ENCODE data around the gene ACSS1.

GRCh38 chr20:25011831-25012241, 46.1 kb downstream of the ACSS1 start:
- TF ChIP-seq, protein P1, sequence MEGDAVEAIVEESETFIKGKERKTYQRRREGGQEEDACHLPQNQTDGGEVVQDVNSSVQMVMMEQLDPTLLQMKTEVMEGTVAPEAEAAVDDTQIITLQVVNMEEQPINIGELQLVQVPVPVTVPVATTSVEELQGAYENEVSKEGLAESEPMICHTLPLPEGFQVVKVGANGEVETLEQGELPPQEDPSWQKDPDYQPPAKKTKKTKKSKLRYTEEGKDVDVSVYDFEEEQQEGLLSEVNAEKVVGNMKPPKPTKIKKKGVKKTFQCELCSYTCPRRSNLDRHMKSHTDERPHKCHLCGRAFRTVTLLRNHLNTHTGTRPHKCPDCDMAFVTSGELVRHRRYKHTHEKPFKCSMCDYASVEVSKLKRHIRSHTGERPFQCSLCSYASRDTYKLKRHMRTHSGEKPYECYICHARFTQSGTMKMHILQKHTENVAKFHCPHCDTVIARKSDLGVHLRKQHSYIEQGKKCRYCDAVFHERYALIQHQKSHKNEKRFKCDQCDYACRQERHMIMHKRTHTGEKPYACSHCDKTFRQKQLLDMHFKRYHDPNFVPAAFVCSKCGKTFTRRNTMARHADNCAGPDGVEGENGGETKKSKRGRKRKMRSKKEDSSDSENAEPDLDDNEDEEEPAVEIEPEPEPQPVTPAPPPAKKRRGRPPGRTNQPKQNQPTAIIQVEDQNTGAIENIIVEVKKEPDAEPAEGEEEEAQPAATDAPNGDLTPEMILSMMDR (IDR thresholded peaks at IDR 0.05; ENCODE audit: low read depth, low read length) = no peak
- TF ChIP-seq MYC (IDR thresholded peaks at IDR 0.05; ENCODE audit: low read depth, low read length) = no peak
